ENCODE results near the gene CCL19.

Gene CCL19

GRCh38 chr9:34694811-34695210, 3.7 kb upstream of the CCL19 start:
- no peak for DNase-seq (ENCODE audit: low read depth)

- no peak for DNase-seq (ENCODE audit: low read depth)
Measured at GRCh38 chr9:34693560-34693959, 2.5 kb upstream of the CCL19 start.

- DNase-seq (ENCODE audit: low read depth) = no peak
Measured at GRCh38 chr9:34691936-34692315, 850 bp upstream of the CCL19 start.

GRCh38 chr9:34689512-34689911, 1.6 kb downstream of the CCL19 start:
- DNase-seq (ENCODE audit: low read depth) = no peak

- no peak for DNase-seq (ENCODE audit: low read depth)
Measured at GRCh38 chr9:34689116-34689470, 2.0 kb downstream of the CCL19 start.

GRCh38 chr9:34688329-34689115, 2.6 kb downstream of the CCL19 start:
- no peak for DNase-seq (ENCODE audit: low read depth)

- DNase-seq (ENCODE audit: low read depth) = no peak
Measured at GRCh38 chr9:34687276-34688030, 3.6 kb downstream of the CCL19 start.

GRCh38 chr9:34686732-34687131, 4.3 kb downstream of the CCL19 start:
- DNase-seq (ENCODE audit: low read depth) = no peak

GRCh38 chr9:34686231-34686630, 4.8 kb downstream of the CCL19 start:
- DNase-seq (ENCODE audit: low read depth) = no peak

- DNase-seq (ENCODE audit: low read depth) = no peak
Measured at GRCh38 chr9:34685591-34685990, 5.5 kb downstream of the CCL19 start.

- DNase-seq (ENCODE audit: low read depth) = no peak
Measured at GRCh38 chr9:34684816-34685215, 6.3 kb downstream of the CCL19 start.

GRCh38 chr9:34684145-34684544, 6.9 kb downstream of the CCL19 start:
- DNase-seq (ENCODE audit: low read depth) = no peak

GRCh38 chr9:34675869-34676268, 15.2 kb downstream of the CCL19 start:
- DNase-seq (ENCODE audit: low read depth) = no peak

GRCh38 chr9:34675048-34675714, 15.9 kb downstream of the CCL19 start:
- DNase-seq (ENCODE audit: low read depth) = no peak

- DNase-seq (ENCODE audit: low read depth) = no peak
Measured at GRCh38 chr9:34674440-34674839, 16.6 kb downstream of the CCL19 start.

- no peak for DNase-seq (ENCODE audit: low read depth)
Measured at GRCh38 chr9:34671307-34671706, 19.8 kb downstream of the CCL19 start.

GRCh38 chr9:34669809-34670562, 21.1 kb downstream of the CCL19 start:
- DNase-seq (ENCODE audit: low read depth) = no peak

GRCh38 chr9:34665381-34666250, 25.5 kb downstream of the CCL19 start:
- DNase-seq (ENCODE audit: low read depth) = peak; percentile 74

GRCh38 chr9:34665067-34665380, 26.1 kb downstream of the CCL19 start:
- no peak for DNase-seq (ENCODE audit: low read depth)

GRCh38 chr9:34664281-34665066, 26.6 kb downstream of the CCL19 start:
- peak; percentile 60 for DNase-seq (ENCODE audit: low read depth)

GRCh38 chr9:34663303-34663605, 27.8 kb downstream of the CCL19 start:
- no peak for DNase-seq (ENCODE audit: low read depth)

Measured in CMK (cell line).